NCI-H2196 (cell line): Measurements from ENCODE around the gene TOB1.
"Not testable (repeated sequence)": the region's sequence is repeated elsewhere in the genome, so short reads cannot be mapped to it uniquely, and the experiment has no call there.

Experiments used
- DNase-seq: peaks from one replicate; lab custom pipeline; 2025; ENCODE audit not compliant: unreplicated experiment; lab: John Stamatoyannopoulos, UW

TOB1 gene

DNA sequence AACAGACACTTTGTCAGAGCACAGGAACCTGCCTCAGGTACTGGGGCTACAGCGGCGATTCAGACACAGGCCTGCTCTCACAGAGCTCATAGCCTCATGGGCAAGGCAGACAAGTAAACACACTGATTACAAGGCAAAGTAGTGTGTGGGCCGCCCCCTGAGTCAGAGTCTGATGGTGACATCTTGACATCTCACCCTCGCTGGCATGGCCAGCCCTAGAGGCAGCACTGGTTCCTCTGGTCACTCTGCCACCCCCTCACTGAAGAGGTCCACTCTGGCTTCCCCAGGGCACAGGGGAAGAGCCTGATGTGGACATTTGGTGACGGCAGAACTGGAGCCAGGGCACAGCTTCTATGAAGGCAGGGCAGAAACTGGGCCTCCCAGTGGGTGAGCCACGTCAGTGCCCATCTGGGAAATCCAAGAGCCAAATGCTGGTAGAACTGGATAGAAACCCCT lies 32.9 kb upstream of the TOB1 start:
- no peak for DNase-seq

DNA sequence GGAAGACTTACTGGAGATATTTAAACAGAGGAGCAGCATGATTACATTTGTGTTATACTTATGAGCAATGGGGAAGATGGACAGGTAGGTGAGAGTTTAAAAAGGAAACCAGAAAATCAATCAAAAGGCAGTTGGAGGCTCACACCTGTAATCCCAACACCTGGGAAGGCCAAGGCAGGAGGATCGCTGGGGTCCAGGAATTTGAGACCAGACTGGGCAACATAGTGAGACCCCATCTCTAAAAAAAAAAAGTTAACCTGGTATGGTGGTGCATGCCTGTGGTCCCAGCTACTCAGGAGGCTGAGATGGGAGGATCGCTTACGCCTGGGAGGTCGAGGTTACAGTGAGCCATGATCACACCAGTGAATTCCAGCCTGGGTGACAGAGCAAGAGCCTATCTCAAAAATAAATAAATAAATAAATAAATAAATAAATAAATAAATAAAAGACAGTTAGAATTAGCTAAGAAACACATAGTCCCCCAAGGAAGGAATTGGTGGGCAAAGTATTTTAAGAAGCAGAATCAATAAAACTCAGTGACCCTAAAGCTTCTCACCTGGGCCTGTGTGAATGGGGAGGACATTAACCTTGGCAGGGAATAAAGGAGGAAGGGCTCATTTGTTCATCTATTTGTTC lies 32.3 kb upstream of the TOB1 start:
- no peak for DNase-seq

DNA sequence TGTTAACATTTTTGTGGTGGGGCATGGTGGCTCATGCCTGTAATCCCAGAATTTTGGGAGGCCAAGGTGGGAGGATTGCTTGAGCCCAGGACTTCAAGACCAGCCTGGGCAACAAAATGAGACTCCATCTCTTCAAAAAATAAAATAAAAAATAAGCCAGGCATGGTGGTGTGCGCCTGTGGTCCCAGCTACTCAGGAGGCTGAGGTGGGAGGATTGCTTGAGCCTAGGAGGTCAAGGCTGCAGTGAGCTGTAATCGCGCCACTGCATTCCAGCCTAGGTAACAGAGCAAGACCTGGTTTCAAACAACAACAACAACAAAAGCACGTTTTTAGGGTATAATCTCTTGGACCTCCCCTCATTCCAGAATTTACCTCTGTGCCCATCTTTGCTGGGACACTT lies 28.4 kb upstream of the TOB1 start:
- not testable (repeated sequence) for DNase-seq

DNA sequence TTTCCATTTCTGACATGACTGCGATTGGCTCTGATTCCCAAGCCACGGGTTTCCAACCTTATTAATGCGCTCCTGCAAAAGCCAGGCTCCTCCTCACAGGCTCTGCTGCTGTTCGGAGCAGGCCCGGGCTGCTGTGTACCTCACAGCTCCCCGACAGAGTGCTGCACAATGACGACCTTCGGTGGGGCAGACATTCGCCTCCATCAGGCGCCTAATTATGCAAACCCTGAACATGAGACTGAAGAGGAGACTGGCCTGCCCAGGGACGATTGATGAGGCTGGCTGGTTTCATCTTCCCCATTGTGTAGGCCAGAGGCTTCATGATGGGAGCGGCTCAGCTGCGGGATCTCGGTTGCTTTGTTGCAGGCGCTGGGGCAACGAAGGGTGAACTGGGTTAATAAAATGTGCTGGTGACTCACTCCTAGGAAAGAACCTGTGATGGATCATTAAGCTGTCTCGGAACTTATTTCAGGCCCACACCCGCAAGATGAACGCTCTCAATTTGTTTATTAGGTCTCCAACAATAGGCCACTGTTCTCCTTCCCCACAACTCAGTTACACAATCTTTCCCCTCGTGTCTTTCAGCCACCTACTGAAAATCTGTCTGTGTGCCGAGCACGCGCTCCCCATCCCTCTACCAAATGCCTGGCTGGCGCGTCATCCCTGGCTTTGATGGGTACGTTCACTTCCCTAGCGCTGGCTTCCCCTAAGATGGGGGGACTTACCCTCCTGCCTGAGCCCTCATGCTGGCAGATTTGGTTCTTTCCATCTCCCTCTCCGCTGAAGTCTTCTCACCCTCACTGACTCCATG lies 27.2 kb upstream of the TOB1 start:
- no peak for DNase-seq

DNA sequence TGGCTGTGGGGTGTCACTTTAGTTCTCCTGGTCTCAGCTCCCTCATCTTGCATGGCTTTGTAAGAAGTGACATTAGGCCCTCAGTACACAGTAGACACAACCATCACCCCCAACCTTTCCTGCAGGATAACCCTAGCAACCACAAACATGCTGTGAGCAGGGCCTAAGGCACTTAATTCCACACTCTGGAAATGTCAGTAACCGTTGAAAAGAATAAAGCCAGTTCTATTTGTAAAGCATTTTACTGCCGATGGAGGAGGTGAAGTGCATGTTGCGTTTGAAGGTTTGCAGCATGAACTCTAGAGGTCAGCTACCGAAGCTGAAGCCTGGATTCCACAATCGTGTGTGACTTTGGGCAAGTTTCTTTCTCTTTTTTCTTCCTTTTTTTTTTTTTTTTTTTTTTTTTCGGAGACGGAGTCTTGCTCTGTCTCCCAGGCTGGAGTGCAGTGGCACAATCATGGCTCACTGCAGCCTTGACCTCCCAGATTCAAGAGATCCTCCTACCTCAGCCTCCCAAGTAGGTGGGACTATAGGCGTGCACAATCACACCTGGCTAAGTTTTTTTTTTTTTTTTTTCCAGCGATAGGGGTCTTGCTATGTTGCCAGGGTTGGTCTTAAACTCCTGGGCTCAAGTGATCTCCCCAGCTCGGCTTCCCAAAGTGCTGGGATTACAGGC lies 26.1 kb upstream of the TOB1 start:
- DNase-seq = no peak

DNA sequence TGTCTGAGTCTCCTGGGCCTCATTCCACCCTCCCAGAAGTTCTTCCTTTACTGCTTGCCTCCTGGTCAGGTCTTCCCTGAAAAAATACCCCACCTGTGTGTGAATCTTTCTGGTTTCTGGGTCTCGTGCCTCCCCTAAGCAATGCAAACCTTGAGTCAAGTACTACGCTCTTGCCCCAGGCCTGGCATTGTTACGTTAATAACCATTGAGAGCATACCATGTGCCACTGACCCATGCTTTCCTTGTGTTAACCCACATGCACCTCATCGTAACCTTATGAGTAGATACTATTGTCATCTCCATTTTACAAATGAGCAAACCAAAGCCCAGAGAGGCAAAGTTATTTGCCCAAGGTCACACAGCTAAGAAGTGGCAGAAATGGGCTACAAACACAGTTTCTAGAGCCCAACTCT lies 25.4 kb upstream of the TOB1 start:
- no peak for DNase-seq

DNA sequence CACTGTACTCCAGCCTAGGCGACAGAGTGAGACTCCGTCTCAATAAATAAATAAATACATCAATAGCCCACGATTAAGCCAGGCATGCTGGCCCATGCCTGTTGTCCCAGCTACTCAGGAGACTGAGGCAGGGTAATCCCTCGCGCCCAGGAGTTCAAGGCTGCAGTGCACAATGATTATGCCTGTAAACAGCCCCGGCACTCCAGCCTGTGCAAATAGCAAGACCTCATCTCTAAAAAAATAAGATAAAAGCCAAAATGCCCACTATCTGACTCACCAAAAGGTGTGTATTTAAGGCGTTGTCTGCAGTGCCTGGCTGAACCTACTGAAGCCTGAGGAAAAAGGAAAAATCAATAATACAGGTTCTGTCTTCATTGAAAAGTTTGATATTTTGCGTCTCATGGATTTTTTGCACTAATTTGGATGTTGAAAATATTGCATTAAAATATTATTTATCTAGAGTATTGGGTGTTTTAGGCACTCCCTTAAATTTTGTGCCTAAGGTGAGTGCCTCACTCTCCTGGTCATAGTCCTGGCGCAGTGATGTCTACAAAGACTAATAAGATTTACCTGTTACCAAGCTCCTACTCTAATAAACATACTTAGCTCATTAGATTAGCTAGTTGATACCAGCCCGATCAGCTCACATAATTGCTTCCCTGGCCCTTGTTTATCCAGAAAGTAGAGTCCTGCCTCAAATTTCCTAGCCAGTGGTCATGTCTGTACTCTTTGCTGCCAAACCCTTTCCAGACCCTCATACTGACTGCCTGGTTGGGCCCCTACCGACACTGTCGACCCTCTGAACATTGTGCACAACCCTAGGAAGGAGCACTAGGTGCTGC lies 24.7 kb upstream of the TOB1 start:
- no peak for DNase-seq

DNA sequence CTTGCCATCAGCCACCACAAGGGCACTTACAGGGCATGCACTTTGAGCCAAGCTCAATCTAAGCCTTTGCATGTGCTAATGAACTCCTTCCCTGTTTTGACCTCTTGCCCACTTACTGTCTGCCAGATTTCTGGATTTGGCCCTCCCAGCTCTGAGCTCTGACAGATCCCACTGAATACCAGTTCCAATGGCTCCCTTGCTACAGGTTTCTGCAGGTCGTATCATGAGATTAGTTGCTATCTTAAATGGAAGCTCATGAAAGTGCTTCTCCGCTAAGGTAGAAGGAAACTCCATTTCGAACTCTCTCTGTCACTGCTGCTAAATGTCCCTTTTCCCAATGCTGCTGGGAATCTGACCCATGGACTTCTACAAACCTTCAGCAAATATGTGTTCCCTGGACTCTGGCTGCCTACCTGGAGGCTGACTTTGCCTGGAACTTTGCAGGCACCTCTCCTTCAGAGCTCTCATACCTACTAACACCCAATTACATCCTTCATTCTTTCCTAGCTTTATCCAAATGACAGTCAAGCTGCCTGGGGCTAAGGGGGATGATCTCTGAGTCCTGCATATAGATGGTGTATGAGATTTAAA lies 23.5 kb upstream of the TOB1 start:
- no peak for DNase-seq

DNA sequence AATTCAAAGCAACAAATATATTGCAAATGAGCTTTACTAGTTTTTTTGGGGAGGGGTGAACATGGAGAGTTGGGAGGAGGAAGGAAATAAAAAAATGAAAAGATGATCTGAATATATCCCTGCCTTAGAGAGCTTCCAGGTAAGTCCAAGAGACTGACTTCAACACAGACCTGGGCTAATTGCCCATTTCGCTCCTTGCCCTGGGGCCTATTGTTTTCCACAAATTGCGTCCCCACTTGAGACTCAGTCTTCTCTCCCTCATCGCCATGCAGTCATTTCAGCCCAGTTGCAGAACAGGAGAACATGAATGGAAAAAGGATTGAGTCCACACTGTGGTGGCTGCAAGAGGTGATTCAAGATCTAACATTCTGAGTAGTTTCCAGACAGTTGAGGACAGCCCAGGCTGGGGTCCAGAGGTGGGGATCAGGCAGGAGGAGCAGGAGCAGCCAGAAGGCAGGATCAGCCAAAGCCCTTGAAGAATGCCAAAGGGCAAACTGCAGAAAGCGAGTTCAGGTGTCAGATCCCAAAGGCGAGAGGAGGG lies 21.6 kb upstream of the TOB1 start:
- DNase-seq = no peak

DNA sequence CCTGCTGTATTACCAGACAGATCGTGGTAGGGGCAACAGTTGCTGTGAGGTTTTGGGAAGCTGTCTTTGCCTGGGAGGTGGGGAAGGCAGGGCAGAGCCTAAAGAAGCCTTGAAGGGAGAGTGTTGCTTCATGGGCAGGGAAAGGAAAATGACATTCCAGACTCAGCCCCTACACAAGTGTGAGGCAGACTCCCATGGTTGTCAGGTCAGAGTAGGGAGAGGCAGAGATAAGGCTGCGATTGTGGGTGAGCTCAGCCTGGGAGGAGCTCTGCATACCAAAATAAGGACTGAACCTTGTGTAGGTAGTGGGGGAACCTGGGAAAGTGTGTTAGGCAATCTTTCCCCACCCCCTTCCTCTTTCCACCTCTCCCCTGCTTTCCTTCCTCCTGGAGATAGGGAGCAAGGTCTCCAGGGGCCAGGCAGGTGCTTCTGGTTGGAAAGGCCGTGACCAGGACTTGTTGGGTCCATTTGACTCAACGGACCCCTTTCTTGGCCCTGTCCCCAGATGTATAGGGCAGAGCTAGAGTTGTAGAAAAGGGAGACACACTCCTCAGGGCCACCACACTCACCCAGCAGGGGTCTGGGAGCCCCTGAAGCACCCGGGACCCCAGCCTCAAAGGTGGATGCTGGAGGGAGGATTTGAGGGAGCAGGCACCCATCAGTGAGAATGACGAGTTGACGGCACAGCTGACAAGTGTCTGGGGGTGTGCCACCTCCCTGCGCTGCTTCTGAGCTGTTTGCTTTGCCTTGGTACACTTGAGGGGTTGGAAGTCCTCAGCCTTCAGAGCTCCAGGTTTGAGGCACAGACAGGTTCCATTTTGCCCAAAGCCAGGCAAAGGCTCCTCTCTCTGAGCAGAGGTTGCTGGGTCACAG lies 18.5 kb upstream of the TOB1 start:
- DNase-seq = no peak

DNA sequence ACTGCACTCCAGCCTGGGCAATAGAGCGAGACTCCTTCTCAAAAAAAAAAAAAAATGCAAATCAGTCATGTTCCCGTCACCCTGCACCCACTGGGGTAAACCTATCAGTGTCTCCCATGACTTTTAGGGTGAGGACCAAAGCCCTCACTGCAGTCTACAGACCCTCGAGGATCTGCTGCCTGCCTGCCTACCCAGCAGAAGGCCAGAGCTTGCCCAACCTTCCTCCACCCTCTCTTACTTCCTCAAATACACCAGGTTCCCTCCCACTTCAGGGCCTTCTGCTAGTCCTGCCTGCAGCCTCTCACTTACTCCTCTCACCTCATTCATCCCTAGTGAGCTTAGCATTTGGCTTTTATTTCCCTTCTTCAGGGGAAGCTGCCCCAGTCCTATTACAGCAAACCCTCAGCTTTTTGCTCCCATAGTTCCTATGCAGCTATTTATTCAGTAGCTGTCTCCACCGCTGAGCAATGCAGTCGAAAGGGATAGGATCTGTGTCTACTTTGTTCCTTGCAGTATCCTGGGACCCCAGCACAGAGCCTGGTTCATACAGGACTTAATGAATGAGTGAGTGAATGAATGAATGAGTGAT lies 17.8 kb upstream of the TOB1 start:
- DNase-seq = no peak

DNA sequence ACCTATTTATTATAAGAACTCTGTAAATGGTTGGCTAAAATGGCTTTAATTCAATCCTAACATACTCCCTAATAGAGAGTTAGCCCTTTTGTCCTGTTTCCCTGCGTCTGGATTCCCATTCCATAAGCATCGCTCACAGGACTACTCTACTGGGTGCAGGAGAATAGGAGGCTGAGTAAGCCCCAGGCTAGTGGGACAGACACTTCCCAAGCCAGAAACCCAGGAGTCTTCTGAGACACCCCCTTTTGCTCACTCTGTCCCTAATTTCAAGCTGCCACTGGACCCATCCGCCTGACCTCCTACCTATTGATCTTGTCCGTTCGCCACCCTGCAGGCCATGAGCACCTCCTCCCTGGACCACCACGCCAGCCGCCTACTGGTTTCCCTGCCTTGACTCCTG lies 16.7 kb upstream of the TOB1 start:
- DNase-seq = no peak

DNA sequence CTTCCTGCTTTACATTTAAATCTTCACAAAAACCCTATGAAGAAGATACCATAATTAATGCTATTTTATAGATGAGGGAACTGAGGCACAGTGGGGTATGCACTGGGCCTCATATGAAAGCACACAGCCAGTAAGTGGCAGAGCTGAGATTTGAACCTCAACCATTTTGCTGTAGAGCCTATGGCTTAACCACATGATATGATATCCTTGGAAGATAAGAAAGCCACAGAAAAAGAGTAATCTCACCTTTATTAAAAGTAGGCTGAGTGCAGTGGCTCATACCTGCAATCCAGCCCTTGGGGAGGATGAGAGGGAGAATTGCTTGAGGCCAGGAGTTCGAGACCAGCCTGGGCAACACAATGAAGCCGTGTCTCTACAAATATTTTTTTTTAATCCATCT lies 15.0 kb upstream of the TOB1 start:
- DNase-seq = no peak

DNA sequence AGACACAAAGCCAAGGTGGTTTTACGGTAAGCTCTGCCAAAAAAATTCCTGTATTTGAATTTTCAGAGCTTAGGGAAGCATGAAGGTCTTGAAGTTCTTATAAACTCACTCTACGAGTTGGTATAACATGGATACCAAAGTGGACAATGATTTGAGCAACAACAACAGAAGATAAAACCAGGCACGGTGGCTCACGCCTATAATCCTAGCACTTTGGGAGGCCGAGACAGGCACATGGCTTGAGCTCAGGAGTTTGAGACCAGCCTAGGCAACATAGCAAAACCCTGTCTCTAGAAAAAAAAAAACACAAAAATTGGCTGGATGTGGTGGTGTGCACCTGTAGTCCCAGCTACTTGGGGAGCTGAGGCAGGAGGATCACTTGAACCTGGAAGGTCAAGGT lies 12.9 kb upstream of the TOB1 start:
- no peak for DNase-seq

DNA sequence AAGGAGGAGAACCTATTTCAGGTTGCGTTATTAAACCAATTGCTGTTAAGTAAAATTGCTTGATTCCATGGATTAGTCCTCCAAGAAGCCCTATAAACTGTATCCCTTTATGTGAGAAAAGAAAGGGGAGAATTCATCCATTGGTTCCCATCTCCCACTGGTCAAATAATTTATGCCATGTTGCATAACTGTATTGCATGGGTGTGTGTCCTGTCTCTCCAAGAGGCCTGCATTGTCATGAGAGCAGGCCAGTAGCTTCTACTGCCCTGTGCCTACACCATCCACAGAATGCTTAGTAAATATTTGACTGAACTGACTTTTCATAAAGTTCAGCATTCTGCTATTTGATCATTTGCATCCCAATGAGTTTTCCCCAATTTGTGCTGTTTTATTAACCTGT lies 11.7 kb upstream of the TOB1 start:
- no peak for DNase-seq

DNA sequence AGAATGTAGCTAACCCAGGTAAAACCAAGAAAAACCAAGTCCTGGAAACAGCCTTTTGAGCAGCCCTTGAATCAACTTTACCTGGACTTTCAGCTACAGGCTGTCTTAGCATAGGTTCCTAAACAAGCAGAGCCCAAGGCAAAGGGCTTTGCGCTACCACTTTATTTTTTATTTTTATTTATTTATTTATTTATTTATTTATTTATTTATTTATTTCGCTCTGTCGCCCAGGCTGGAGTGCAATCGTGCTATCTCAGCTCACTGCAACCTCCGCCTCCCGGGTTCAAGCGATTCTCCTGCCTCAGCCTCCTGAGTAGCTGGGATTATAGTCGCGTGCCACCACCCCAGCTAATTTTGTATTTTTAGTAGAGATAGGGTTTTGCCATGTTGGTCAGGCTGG lies 10.9 kb upstream of the TOB1 start:
- not testable (repeated sequence) for DNase-seq

DNA sequence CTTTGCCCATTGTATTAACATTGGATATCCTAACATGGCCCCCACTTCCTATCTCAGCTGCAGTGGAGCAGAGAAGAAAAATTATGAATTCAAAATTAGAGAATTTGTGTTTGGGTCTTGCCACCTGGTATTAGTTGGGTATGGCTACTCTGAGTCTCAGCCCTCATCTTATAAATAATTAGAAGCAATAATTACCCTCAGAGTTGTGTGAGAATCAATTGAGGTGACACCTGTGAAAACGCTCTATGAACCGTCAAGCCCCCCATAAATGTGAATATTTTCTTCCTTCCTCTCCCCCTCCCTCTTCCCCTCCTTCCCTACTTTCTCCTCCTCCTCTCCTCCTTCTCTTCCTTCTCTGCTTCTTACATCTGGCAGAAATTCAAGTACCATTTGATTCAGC lies 8.9 kb upstream of the TOB1 start:
- no peak for DNase-seq

DNA sequence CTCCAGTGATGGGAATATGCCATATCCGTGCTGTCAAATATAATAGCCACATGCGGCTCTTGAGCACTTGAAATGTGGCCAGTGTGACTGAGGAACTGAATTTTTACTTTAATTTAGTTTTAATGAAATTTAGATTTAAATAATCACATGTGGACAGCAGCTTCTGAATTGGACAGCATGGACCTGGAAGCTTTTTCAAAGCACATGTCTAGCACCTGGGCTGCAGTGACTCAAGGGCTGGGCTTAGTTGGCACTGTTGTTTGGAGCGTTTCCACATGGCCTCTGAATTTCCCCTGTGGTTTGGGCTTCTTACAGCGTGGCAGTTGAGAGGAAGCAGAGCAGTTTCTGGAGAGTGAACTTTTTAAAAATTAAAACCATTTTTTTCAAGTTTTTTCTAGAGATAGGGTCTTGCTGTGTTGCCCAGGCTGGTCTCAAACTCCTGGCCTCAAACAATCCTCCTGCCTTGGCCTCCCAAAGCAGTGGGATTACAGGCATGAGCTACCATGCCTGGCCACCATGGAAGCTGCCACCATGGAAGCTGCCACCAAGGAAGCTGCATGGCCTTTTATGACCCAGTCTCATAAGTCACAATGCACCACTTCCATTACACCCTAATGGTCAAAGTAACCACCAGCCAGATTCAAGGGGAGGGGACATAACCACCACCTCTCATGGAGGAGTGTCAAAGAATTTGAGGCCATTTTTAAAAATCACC lies 6.7 kb upstream of the TOB1 start:
- DNase-seq = no peak

DNA sequence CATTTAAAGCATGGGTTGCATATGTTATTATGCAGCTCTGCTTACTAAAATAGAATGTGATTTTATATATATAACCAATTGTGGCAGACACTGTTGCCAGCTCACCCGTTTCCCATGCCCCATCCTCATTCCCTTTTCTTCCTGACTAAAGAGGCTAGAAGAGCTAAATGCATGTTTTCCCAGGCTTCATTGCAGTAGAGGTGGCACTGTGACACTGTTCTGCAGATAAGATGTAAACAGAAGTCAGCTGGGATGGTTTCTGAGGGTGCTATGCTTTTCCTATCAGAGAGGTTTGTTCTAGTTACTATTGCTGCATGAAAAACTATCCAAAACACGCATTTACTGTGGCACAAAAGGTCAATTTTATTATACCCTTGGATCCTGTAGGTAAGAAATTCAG lies 5.7 kb upstream of the TOB1 start:
- DNase-seq = no peak
